Measurements from ENCODE around the gene TMEM243.

- no peak for TF ChIP-seq EZH2phosphoT487 (IDR thresholded peaks at IDR 0.05; ENCODE audit: insufficient read depth, low read depth)
- TF ChIP-seq EZH2 (IDR thresholded peaks at IDR 0.05; ENCODE audit: insufficient read depth, poor library complexity, severe bottlenecking): no peak
These were observed 30.6 kb downstream of the TMEM243 start for GRCh38 chr7:87188930-87189329.
